Transverse colon (tissue), 4 donors: ENCODE measurements around the gene SKIDA1.

Experiments used
- CTCF ChIP-seq, 5 experiments: fragments of 200-600 bp in 3 of 5; fragments of 450-650 bp in 2 of 5; sonication (generic) in 3 of 5; IDR thresholded peaks; 1 replicate in 2 of 5; 2 replicates in 3 of 5; pipeline ENCODE4 v1.5.1; 2016 to 2017; ENCODE audit warnings: antibody characterized with exemption in 5 of 5, inconsistent platforms in 3 of 5, mild to moderate bottlenecking in 2 of 5, moderate library complexity in 1 of 5
- EP300 ChIP-seq: sonication (generic); formaldehyde crosslinking; IDR thresholded peaks from one replicate; pipeline ENCODE4 v1.6.1; 2017; ENCODE audit warnings: antibody characterized with exemption, low read depth
- POLR2A ChIP-seq: fragments of 450-650 bp; IDR thresholded peaks from one replicate; pipeline ENCODE4 v1.6.1; 2016; ENCODE audit warnings: antibody characterized with exemption, mild to moderate bottlenecking, moderate library complexity
- POLR2AphosphoS5 ChIP-seq, 3 donors: sonication (generic); formaldehyde crosslinking; IDR thresholded peaks; one replicate each; pipeline ENCODE4 v1.6.1; 2016; ENCODE audit warnings: antibody characterized with exemption in 3 of 3

DNA sequence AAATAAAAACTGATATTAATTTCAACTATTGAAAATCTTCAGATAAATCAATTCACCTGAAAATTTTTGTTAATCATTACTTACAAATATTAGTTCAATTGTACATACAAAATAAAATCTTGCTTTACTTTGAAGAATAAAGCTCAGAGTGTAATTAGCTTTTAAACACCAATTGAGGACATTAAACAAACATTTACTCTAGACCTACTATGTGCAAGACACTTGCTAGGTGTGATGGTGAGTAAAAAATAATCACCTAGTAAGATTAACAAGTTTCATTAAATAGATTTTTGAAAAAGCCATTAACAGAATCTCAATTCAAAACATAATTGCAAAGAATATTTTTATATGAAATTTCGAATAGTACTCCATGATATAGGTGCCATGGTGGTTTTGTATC, 4.7 kb upstream of the SKIDA1 start:
- TF ChIP-seq CTCF (IDR thresholded peaks at IDR 0.05), result no peak
- no peak for TF ChIP-seq POLR2AphosphoS5 (IDR thresholded peaks at IDR 0.05)
- no peak for TF ChIP-seq POLR2A
- no peak for TF ChIP-seq EP300
